Measurements from ENCODE around the gene SMPD3.

Gene SMPD3

DNA sequence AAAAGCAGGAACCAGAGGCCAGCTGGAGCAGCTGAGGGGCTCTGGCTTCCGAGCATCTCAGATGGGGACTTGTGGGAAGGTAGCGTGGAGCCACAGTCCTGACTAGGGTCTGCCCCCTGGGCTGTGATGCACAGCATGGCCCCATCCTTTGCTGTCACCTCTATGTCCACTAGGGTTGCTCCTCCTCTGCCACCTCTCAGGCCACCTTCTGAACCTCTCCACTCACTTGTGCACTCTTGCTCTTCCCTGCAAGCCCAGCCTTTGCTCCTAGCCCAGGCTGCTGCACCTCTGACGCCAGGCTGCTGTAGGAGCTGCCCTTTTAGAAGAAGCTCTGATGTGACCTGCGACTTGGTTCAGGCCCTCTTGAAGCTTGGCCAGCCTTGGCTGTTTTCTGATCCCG, 24.3 kb upstream of the SMPD3 start:
- DNase-seq (ENCODE audit: low read depth, low spot score): no peak

DNA sequence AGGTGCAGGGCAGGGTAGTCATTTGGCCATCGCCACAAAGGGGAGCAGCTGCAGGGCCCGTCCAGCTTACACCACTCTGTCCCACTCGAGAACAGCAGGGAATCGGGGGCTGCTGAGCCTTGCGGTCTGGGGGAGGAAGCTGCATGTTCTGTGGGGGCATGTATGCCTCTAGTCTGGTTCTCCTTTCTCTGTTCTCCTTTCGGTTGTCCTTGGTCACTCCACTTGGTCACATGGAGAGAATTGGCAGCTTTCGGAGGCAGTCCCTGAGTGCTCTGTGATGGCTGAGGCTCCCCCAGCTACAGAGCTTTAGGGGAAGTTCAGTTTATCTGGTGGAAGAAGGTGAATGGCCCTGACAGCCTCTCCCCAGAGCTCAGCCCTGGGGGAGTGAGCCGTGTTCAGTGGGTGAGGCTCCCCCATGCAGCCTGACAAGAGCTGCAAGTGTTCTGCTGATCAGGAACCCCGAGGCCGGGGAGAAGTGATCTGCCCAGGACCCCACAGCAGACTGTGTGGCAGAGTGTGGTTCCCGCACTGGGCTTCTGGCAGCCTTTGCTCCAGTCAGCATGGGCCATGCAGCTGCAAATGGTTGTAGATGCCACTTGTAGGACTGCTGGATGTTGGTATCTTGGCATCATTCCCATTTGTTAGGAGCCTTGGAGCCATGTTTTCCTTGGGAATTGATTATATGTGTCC, 22.3 kb upstream of the SMPD3 start:
- DNase-seq (ENCODE audit: low read depth, low spot score): no peak

DNA sequence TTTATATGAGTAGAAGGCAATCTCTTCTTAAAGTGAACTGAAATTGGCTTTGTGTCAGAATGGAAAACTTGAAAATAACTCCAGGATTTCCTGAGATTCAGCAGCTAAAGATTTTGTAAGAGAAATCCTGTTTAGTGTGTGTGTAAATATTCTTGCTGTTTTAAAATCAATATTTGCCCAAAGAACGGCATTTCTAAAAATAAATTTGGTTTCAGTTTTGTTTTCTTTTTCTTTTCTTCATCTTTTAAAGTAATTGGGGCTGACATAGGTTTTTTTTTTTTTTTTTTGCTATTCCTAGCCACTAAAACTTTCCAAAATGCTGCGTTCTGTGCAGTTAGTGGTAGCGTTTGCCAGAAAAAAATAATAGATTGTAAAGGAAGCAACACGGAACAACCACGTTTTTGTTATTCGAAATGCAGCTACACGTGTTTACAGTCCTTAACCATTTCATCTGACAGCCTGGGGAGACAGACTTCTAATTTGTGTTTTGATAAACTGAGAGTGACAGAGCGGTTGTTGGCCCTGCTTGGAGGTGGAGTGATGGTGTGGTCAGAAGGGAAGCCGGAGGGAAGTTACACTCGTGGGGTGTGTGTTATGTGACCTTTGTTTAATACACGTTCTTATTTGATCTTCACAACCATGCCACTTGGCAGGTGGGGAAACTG, 21.6 kb upstream of the SMPD3 start:
- DNase-seq (ENCODE audit: low read depth, low spot score): no peak

DNA sequence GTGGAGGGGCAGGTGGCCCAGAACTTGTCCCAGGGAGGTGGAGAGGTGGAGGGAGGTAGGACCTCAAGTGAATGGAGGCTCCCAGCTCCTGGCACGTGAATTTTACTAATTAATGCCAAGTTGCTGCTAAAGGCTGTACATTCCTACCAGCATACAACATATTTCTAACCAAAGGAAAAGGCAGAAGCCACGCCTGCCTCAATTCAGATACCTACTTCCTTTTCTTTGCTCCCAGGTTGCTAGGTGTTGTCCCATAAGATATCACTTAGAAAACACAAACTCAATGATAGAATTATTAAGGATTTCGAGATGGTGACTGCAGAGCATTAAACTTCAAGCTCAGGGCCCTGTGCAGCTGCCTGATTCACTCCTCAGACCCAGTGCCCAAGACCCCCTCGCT, 20.5 kb upstream of the SMPD3 start:
- no peak for DNase-seq (ENCODE audit: low read depth, low spot score)

DNA sequence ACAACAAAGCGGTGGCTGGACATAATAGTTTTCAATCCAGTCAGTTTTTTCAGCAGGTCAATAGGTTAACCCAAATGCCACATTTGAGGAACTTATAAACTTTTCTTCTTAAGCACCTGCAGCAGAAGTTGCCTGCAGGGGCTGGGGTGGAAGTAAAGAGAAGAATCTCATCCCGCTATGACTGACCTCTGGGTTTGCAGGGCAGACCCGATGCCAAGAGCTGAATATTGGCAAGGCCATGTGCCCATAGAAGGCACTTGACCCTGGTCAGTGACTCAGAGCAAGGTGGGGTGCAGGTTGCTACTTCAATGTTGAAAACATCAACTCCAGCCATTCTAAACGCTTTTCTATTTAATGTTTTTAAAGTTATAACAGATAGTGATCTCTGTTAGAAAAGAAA, 17.9 kb upstream of the SMPD3 start:
- DNase-seq (ENCODE audit: low read depth, low spot score): no peak

DNA sequence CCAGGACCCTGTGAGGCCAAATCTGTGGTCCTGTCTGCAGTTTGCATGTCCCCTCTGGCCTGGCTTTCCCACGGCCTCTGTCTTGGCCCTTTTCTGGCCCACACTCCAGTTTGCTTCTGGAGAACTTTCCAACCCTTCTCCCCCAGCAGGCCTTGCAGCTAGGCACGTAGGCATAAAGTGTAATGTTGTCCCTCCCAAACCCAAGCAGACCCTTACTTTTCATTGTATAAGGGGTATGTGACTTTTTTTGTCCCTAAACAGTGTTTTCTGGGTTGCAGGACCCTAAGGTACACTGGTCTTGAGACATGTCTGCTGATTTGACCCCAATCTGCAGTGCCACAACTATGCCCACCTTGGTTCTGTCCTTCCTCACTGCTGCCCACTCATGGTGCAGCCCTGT, 15.6 kb upstream of the SMPD3 start:
- DNase-seq (ENCODE audit: low read depth, low spot score): no peak

DNA sequence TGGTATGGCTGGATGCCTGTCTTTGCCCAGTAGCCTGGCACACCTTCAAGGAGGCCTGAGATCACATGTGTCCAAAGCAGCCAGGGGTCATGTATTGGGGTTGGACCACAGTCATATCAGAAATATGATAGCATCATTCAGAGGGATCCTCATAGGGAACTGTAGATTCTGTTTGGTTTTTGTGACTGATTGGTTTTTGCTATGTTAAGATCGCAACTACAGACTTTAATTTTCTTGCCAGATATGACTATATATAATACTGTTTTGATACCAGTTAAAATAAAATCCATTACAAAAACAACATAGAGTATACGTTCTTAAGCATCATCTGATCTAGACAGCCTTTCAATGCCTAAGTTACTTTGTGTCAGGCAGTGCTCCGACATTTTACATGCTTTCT, 11.8 kb upstream of the SMPD3 start:
- DNase-seq (ENCODE audit: low read depth, low spot score): no peak

DNA sequence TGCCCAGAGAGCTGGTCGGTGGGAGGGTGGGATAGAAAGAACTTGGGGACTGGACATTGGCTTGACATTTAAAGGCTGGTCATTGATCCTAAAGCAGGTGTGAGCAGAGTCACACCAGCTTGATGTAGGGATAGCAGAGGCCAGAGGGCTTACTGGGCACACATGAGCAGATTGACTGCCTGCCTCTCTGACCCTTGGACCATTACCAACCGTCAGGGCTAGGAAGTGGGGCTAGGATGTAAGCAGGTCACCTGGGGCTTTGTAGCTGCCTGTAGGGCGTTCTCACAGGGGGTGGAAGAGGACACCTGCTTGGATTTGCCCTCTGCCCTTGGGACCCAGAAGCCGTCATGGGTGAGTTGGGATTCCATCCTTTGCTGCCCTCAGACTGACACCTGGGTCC, 11.1 kb upstream of the SMPD3 start:
- no peak for DNase-seq (ENCODE audit: low read depth, low spot score)

DNA sequence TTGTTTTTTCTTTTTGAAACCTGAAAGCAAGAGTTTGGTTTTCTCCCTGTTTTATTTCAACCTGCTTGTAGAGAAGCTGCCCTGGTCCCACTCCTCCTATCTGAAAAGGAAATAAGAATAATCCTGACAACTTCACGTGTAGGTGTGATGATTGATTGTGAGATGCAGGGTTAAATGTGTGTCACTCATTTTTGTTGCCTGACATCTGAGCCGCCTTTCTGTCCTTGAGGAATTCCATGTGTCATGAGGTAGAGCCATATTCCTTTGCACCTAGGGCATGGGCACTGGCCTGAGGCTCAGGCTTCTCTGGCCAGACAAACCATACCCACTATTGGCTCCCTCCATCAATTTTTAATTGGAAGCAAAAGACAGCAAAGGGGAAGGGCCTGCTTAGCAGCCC, 10.2 kb upstream of the SMPD3 start:
- no peak for DNase-seq (ENCODE audit: low read depth, low spot score)

DNA sequence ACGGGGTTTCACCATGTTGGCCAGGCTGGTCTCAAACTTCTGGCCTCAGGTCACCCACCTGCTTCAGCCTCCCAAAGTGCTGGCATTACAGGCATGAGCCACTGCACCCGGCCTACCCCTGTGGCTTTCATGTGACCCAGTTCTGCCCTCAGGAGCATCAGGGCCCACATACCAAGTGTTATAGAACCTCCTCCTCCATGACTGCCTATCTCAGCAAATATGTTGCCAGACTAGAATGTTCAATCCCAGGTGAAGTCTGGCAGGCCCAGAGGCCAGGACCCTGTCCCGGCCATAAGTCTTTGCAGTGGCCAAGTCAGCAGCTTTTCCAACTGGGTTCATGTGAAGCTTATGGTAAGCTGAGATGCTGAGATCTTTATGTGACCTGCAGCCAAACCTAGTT, 9.8 kb upstream of the SMPD3 start:
- peak; percentile 14 for DNase-seq (ENCODE audit: low read depth, low spot score)

DNA sequence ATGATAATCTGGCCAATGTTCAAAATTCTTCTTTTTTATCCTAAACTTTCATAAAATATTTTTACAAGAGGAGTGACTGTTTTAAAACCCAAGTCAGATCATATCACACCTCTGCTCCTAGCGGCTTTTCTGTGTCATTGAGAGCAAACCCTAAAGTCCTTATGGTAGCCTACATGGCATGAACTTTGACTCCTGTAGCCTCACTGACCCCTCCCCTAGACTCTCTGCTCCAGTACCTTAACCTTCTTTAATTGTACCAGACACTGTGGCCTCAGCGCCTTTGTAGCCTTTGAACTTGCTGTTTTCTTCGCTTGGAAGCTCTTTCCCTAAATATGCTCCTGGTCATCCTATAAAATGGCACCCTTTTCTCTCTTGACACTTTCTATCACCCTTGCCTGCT, 7.3 kb upstream of the SMPD3 start:
- DNase-seq (ENCODE audit: low read depth, low spot score): no peak

DNA sequence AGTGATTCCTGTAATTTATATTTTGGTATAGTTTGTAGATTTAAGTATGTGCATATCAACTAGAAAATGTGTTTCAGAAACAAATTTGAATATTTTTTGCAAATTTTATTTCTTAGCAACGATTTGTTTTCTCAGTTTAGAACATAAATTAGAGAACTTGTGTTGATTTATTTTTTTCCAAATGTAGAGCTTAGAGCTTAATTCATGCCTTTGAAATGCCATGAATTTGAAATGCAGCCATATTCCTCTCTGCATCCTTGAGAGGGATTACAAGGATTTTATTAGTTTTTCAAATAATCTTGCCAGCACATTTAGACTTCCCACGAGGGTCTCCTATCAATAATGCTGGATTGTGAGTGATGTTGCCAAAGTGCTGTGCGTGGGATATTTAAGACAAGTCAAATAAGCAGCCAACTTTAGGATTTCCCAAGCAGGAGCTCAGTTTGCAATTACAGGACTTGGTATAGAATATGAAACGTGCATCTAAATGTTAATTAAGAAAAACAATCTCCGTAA, 6.7 kb upstream of the SMPD3 start:
- no peak for DNase-seq (ENCODE audit: low read depth, low spot score)

DNA sequence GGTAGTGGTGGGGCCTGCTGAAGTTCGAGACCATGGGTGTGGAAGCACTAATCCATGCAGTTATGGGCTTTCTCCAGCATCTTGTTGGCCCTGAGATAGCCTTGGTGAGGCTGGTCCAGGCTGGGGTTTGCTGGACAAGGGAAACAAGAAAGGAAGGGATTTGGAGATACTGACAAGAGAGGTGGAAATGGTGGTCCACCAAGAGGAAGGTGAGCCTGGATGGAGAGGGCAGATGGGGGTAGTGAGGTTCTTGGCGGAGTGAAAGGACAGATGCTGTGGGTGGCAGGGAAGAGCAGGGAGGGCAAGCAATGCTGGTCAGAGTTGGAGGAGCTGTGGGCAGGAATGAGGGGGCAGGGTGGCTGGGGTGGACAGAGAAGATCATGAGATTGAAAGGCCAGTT, 5.5 kb upstream of the SMPD3 start:
- no peak for DNase-seq (ENCODE audit: low read depth, low spot score)

DNA sequence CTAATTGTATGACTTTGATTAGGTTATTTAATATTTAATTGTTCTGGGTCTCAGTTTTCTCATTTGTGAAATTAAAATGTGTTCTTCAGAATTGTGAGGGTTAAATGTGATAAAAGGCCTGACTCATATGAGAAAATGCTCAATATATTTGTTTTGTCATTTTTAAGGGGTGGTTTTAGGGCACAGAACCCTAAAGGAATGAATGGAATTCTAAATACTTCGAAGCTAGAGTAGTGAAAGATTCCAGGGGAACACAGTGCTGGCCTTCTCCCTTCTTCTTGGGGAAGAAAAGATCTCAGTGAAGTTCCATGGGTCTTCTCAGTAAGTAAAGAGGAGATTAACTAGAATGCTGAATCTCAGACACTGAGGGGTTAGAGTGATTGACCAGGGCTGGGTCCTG, 3.9 kb upstream of the SMPD3 start:
- no peak for DNase-seq (ENCODE audit: low read depth, low spot score)

DNA sequence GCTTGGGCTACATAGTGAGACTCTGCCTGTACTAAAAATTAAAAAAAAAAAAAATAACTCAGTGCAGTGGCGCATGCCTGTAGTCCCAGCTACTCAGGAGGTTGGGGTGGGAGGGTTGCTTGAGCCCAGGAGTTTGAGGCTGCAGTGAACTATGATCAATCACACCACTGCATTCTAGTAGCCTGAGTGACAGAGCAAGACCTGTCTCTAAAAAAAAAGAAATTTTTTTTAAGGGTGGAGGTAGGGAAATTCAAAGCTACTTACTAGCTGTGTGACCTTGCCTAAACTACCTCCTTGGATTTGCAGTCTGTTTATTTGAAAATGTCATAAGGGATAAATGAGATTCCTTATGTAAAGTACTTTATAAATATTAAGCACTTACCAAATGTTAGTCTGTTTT, 3.4 kb upstream of the SMPD3 start:
- DNase-seq (ENCODE audit: low read depth, low spot score): no peak

DNA sequence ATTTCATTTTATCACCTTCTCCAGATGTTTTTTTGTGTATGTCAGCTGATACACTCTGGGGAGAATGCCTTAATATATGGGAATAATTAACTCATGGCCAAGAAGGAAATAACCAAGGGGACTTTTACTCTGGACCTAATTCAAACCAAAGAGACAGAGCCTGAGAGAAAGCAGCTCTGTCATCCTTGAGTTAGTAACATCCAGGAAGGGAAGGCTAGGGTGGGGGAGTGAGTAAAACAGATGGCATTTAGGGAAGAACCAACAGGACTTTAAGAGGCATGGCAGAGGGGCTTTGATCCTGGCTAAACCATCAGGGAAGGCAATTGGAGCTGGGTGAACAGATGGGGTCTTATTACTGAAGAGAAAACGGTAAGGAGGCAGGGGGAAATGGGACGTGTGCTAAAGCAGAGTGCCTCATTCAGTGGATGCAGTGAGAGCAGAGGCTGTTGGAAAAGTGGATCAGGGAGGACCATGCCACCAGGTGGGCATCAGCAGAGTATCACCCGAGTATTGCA, 2.5 kb upstream of the SMPD3 start:
- no peak for DNase-seq (ENCODE audit: low read depth, low spot score)

DNA sequence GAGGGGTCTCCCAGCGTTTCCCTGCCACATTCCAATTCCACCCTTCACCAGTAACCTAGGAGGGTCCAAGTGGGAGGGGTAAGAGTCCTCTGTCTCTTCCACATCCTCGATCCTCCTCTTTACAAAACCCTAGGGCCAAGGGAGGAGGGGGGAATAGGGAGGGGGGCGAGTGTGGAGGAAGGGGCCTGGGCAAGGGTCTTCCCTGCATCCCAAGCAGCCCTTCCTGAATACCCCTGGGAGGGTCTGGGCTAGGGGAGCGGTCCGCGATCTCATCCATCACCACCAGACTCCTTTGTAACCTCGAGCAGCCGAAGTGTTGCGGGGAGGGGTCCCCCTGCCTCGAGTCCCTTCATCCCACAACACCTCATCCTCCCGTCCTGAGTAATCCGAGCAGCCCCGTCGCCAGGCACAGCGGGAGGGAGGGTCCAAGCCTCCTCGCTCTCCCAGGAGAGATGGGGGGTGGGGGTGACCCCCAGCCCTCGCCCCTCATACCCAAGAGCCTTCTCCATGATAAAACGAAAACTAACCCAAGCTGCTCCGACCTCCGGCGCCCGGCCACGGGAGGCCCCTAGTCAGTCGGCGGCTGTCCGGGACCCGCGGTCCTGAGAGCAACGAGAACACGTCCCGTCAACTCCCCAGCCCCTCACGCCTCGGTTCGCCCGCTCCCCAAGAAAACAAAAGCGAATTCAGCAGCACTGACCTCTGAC, 502 bp downstream of the SMPD3 start:
- DNase-seq (ENCODE audit: low read depth, low spot score): no peak

DNA sequence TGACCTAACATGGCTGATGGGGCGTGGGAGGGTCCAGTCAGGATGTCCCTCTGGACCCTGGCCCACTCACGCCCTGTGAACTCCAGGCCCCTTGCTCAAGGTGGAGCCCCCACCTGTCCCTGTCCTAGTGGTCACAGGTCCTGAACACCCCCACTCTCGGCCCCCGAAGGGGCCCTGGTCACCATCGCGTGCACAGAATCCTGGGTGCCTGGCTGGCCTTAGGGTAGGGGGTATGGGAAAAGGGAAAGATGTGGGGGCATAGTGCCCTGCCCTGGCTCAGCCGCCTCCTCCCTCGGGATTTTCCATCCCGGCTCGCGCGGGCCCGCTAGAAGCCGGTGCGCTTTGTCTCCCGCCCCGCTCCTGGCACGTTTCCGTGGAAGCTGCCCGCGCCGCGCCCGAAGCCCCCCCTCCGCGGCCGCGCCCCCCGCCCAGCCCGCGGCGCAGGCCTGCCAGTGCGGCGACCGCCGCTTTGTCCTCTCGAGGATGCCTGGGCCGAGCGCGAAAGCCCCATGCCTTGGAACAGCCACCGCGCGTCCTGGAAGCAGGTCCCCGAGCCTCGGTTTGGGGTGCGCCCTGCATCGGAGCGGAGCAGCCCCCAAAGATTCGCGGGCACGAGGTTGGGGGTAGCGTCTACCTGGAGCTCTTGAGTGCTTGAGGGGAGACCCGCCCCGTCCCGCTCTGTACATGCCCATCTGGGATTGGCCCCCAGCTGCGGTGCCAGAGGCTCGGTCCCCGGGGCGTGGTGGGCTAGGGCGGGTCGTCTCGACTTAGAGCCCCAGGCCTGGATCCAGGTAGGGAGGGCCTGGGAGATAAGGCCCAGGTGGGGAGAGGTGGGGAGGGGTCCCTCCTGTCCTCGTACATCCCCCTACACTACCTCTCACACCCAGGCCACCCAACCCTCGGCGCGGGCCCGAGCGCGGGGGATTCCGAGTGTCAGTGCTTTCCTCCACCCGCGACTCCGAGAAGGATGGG, 1.3 kb downstream of the SMPD3 start:
- peak; percentile 4 for DNase-seq (ENCODE audit: low read depth, low spot score)

DNA sequence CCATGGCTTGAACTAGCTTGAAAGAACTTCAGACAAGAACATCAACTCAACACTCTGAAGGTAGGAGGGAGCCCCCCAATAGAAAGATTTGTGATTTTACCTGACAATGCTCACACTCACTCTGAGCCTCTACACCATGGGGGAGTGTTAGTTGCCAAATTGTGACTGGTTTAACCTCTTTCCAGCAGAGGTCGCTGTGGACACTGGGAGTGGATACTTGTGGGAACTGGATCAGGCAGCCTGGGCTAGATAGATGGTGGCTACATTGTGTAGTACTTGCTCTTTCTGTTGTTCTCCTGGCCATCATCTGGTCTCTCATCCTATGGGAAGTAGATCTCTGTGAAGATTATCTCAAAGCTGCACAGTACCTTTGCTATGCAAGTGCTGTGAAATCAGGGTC, 2.9 kb downstream of the SMPD3 start:
- DNase-seq (ENCODE audit: low read depth, low spot score): peak; percentile 78

DNA sequence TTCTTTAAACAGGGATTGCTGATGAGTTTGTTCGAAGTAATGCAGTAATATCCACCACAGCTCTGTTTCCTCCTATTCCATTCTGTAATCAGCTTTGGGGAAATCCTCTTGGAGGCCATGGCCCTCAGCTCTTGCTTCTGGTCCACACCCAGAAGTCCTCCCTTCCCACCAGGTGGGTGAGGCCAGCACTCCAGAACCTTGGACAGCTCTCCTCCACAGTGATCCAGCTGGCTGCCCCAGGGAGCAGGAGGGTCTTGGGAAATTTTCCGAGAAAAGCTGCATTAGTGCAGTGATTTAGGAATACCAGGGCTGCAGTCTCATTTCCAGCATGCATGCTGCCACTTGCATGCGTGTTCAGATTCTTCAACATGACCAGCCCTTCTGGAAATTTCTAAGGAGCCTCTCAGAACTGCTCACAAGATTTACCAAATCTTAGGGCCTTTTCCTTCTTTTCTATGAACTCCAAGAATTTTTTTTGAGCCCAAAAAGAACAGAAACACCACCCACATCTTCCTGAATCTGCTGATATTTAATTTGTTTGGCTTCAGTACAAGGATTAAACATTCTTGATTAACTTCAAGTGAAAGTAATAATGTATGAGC, 4.2 kb downstream of the SMPD3 start:
- peak; percentile 60 for DNase-seq (ENCODE audit: low read depth, low spot score)

DNA sequence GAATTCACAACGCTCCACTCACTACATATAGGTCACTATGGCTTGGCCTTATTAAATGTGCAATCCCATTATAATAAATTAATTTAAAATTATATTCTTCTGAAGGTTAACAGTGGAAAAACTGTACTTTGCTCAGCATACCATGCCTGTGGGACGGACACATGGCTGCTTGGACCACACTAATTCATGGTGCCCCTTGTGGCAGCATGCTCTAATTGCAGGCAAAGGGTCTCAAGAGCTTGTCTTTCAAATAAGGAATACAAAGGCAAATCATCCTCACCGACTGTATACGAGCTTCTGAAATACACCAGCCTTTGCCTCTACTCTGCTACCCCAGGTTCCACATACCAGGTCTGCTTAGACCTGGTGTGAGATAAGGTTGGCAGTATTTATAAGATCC, 11.7 kb downstream of the SMPD3 start:
- peak; percentile 40 for DNase-seq (ENCODE audit: low read depth, low spot score)
